Heart right ventricle (tissue), 16 donors: ENCODE measurements around the gene SNX32. TPM values are rescaled to one million over a fixed set of nuclear protein-coding genes. Genes with fewer than 3 reads are reported as not detected.

Source experiments
- ATAC-seq, 8 donors: fragments of 200-7000 bp; cut with Tn5 transposase; one replicate each; pipeline ENCODE4 v1.9.1; 2020; ENCODE audit warnings: mild to moderate bottlenecking in 8 of 8, moderate library complexity in 8 of 8, moderate number of reproducible peaks in 1 of 8
- DNase-seq, 2 donors: peaks; one replicate each; pipeline ENCODE4 v3.0.0-alpha.2; 2020
- H3K27ac ChIP-seq, 10 donors: fragments of 200-600 bp; sonication (generic) in 2 of 10; one replicate each; pipeline versions ENCODE4 v1.5.0 to v1.8.0; 2020 to 2022; ENCODE audit warnings: mild to moderate bottlenecking in 3 of 10
- H3K27me3 ChIP-seq, 7 donors: fragments of 200-600 bp; one replicate each; pipeline ENCODE4 v1.8.0; 2021 to 2022; ENCODE audit warnings: mild to moderate bottlenecking in 2 of 7
- H3K36me3 ChIP-seq, 9 donors: fragments of 200-600 bp; sonication (generic) in 1 of 9; one replicate each; pipeline versions ENCODE4 v1.5.0 to v1.8.0; 2020 to 2022; ENCODE audit warnings: mild to moderate bottlenecking in 2 of 9
- H3K4me1 ChIP-seq, 9 donors: fragments of 200-600 bp; sonication (generic) in 1 of 9; one replicate each; pipeline versions ENCODE4 v1.5.0 to v1.8.0; 2020 to 2022; ENCODE audit warnings: mild to moderate bottlenecking in 4 of 9
- H3K4me3 ChIP-seq, 10 donors: fragments of 200-600 bp; sonication (generic) in 2 of 10; one replicate each; pipeline versions ENCODE4 v1.5.0 to v1.8.0; 2020 to 2022; ENCODE audit warnings: mild to moderate bottlenecking in 7 of 10, moderate library complexity in 2 of 10
- H3K9me3 ChIP-seq, 11 donors: fragments of 200-600 bp in 10 of 11; sonication (generic) in 2 of 11; one replicate each; pipeline versions ENCODE4 v1.5.0 to v1.8.0; 2013 to 2022; ENCODE audit warnings: mild to moderate bottlenecking in 2 of 11, control low read depth in 1 of 11, moderate library complexity in 1 of 11
- CTCF ChIP-seq, 9 donors: fragments of 200-600 bp; sonication (generic) in 2 of 9; IDR thresholded peaks; one replicate each; pipeline versions ENCODE4 v1.5.0 to v1.8.0; 2021 to 2022; ENCODE audit warnings: antibody characterized with exemption in 9 of 9, mild to moderate bottlenecking in 5 of 9, moderate library complexity in 1 of 9
- WGBS, 2 donors: extraction: QIAGEN DNeasy Blood & Tissue Kit; methylation state at CpG; one replicate each; pipeline ENCODE4 v1.1.7; 2013; ENCODE audit warnings: inconsistent platforms in 1 of 2; 5-methylcytosine and 5-hydroxymethylcytosine counted together
- intact Hi-C, 10 donors: fragments of 100-400 bp; cut with DNase I; formaldehyde crosslinking; loops; one replicate each; pipeline versions ENCODE4 v1.11.1 to v1.14.2; 2022
- polyA plus RNA-seq, 2 donors: library from polyadenylated mRNA; stranded (reverse); fragments of 200-250 nt; gene quantifications; one replicate each; pipeline ENCODE4 v1.2.3, GENCODE V29; 2013
- total RNA-seq, 10 donors: library from RNA; stranded (reverse); fragmentation: NEBNext Ultra II Directional in 3 of 10; extraction: Animal tissue kit (Norgen Biotek cat#: 25700) in 3 of 10; gene quantifications; one replicate each; pipeline versions ENCODE4 v1.2.1 to v1.2.4, GENCODE V29; 2021 to 2023
- donor health status: Arrhythmogenic right ventricular cardiomyopathy.
- donor health status: ischemic (EF 13 %, LVEDD 7.1; RV severe dilation, severe dysfunction).
- donor health status: healthy with polysubstance abuse.
- donor health status: DM: no; HTN: yes; CAD: no.
- donor health status: DM: no; HTN: no; CAD: no.
- donor health status: ischemic (EF 25% LVEDD 6.9; RV normal size, moderate dysfunction).
- donor health status: ischemic (EF 25% LVEDD 5.7; RV mildly dilated, moderate dysfunction).
- donor health status: healthy.
- donor health status: DM: yes; HTN: yes; CAD: no.
- donor health status: Ischemic cardiomyopathy.
- donor health status: ischemic (EF 35%, LVEDD 5.7; RV mildly dilated, moderate dysfunction).
- donor health status: nonischemic (EF 11% LVEDD 7.7; RV severe dilation, severe dysfunction).
- donor health status: DM: yes; HTN: yes; CAD: no.
- donor health status: PGD.
- donor health status: ischemic (EF 29% LVEDD 5.4; RV normal size, mild dysfunction).
- donor health status: nonischemic (EF 23%, LVEDD 6.1; RV moderate dilation, normal function).

Gene SNX32
- total and polyA plus RNA-seq, 12 donors = 0.13 to 0.58 (median 0.32) TPM; not detected in 5

- no peaks in the 10 kb centered on the region for H3K9me3 ChIP-seq
- H3K4me1 ChIP-seq = peaks cover 12 to 65% (median 51%) of the 10 kb centered on the region in 9 donors
- H3K4me3 ChIP-seq = peak within 1 kb of the TSS; percentile 74 to 100 (median 99)
- DNase-seq (peak; percentile 99), ATAC-seq (peak; percentile 75 to 83 (median 80))
- peak in 1 of 9 donors; percentile 5 for TF ChIP-seq CTCF (IDR thresholded peaks at IDR 0.05)
- H3K27ac ChIP-seq = peak within 1 kb of the TSS; percentile 90 to 100 (median 98)
- intact Hi-C loops = loop anchor here in 3 of 10 donors (1.0 to 2.0 kb wide), 2 partner anchors 31 kb away; partner anchors contain the start of gene FIBP (in 2 of the 3)
- no peaks in the 10 kb centered on the region for H3K27me3 ChIP-seq
- peaks cover 9 to 53% (median 37%) of the 10 kb centered on the region in 9 donors for H3K36me3 ChIP-seq
- whole genome bisulfite sequencing, 2 donors = 0% methylated on average over 82 to 92 of the region's 92 CpGs
Observed at GRCh38 chr11:65857853-65858680, 24.3 kb downstream of the SNX32 start, which contains the start of gene CFL1. Gene CFL1 (minus strand): TSS chr11:65858180. CDS start chr11:65858099, 81 bp downstream.

GRCh38 chr11:65858681-65859087 is 24.9 kb downstream of the SNX32 start:
- no peak for TF ChIP-seq CTCF (IDR thresholded peaks at IDR 0.05)
- H3K27me3 ChIP-seq = no peaks in the 10 kb centered on the region
- ATAC-seq (no peak), DNase-seq (no peak)
- H3K9me3 ChIP-seq = no peaks in the 10 kb centered on the region
- peaks cover 12 to 66% (median 51%) of the 10 kb centered on the region in 9 donors for H3K4me1 ChIP-seq
- H3K27ac ChIP-seq = peak overlapping the region; percentile 90 to 100 (median 98)
- intact Hi-C loops = loop anchor here in 4 of 10 donors (1.0 to 2.0 kb wide), 3 partner anchors 30 to 31 kb away; partner anchors contain the start of gene FIBP (in 3 of the 4)
- H3K36me3 ChIP-seq = peaks cover 6 to 53% (median 35%) of the 10 kb centered on the region in 9 donors
- WGBS, 2 donors = 0% methylated on average over 10 of the region's 10 CpGs
- H3K4me3 ChIP-seq = peak overlapping the region; percentile 37 to 100 (median 99)

GRCh38 chr11:65859095-65859811 is 25.5 kb downstream of the SNX32 start:
- peak overlapping the region; percentile 90 to 100 (median 98) for H3K27ac ChIP-seq
- H3K27me3 ChIP-seq = no peaks in the 10 kb centered on the region
- peaks cover 6 to 53% (median 35%) of the 10 kb centered on the region in 9 donors for H3K36me3 ChIP-seq
- WGBS, 2 donors = 0 to 1% methylated on average over 45 to 46 of the region's 46 CpGs
- peak overlapping the region; percentile 37 to 100 (median 99) for H3K4me3 ChIP-seq
- TF ChIP-seq CTCF (IDR thresholded peaks at IDR 0.05) = peak in 4 of 9 donors; percentile 17 to 36 (median 22)
- peak; percentile 99 for DNase-seq
- intact Hi-C loops = loop anchor here in 3 of 10 donors (1.0 to 2.0 kb wide), 2 partner anchors 29 to 30 kb away; partner anchors contain the start of gene FIBP (in 3 of the 3)
- ATAC-seq = peak; percentile 73 to 89 (median 84)
- no peaks in the 10 kb centered on the region for H3K9me3 ChIP-seq
- peaks cover 12 to 62% (median 51%) of the 10 kb centered on the region in 9 donors for H3K4me1 ChIP-seq
